Epidermal melanocyte (primary cell): ENCODE results near the gene UCN3.
A peak's percentile ranks its signal among the peaks of the same experiment; 100 is the strongest.
"Not testable (repeated sequence)": the region's sequence is repeated elsewhere in the genome, so short reads cannot be mapped to it uniquely, and the experiment has no call there.

Experiments used
- DNase-seq: peaks from one replicate; pipeline ENCODE4 v3.0.0; 2011; ENCODE audit warnings: low spot score; ENCODE audit not compliant: insufficient read length

Gene UCN3

GRCh38 chr10:5404208-5405041, 39.7 kb downstream of the UCN3 start, which contains the start of gene TUBAL3:
Gene TUBAL3, minus strand, starts transcription at chr10:5404828. Its CDS starts 36 bp downstream, at chr10:5404792.
- DNase-seq = no peak

GRCh38 chr10:5406918-5407317, 42.2 kb downstream of the UCN3 start:
- DNase-seq = no peak

- DNase-seq = not testable (repeated sequence)
Measured at GRCh38 chr10:5410787-5411186, 46.0 kb downstream of the UCN3 start.

- DNase-seq = no peak
Measured at GRCh38 chr10:5411941-5412276, 47.1 kb downstream of the UCN3 start.

GRCh38 chr10:5412277-5412941, 47.6 kb downstream of the UCN3 start, which contains the start of gene NET1:
Gene NET1, plus strand, starts transcription at chr10:5412557. Its CDS starts 136 bp downstream, at chr10:5412693.
- peak; percentile 95 for DNase-seq

GRCh38 chr10:5413012-5413938, 48.5 kb downstream of the UCN3 start:
- DNase-seq = no peak

GRCh38 chr10:5416981-5417380, 52.2 kb downstream of the UCN3 start:
- DNase-seq = no peak

GRCh38 chr10:5418584-5418983, 53.8 kb downstream of the UCN3 start:
- DNase-seq = no peak

GRCh38 chr10:5419466-5420094, 54.8 kb downstream of the UCN3 start:
- no peak for DNase-seq

GRCh38 chr10:5423771-5424170, 59.0 kb downstream of the UCN3 start:
- DNase-seq = no peak
